ENCODE data around the gene IQCB1.
"Not testable (repeated sequence)": the region's sequence is repeated elsewhere in the genome, so short reads cannot be mapped to it uniquely, and the experiment has no call there.

Gene IQCB1

DNA sequence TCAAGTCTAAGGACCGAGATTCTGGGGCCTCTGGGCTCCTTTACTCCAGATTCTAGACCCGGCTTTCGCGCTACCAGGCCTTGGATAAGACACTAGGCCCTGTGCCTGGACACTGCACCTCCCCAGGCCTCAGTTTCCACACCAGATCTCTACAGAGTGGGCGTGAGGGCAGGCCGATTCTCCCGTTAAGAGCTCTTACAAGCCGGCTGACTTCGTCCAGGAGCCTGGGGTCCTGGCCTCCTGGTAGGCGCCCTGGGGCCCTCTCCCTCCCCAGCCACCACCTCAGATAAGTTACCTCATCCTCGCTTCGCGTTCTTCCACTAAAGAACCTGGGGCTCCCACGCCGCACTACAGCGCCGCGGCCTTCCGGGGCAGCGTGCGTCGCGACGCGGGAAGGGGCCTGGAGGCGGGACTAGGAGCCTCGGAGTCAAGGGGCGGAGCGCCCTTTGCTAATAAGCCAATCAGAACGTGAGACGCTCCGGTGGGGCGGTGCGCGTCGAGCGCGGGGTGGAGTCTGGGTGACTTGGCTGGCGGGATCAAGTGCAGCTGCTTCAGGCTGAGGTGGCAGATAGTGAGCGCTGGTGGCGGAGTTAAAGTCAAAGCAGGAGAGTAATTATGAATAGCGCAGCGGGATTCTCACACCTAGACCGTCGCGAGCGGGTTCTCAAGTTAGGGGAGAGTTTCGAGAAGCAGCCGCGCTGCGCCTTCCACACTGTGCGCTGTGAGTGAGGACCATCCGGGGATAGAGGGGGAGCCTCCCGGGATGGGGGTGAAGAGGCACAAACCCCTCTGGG, at the start of gene IQCB1, which contains the start of gene EAF2:
Gene IQCB1, minus strand, starts transcription at position 390 of the 794 bp plus-strand sequence. CDS start 6,100 bp downstream, outside the sequence.
Gene EAF2, plus strand, starts transcription at position 539 of the 794 bp plus-strand sequence. Its CDS starts 77 bp downstream, at position 616.
- TF ChIP-seq CTCF (IDR thresholded peaks at IDR 0.05; ENCODE audit: insufficient read depth, low read depth, low read length, missing control alignments) = no peak
- DNase-seq (ENCODE audit: low read depth) = peak; percentile 98
- peak within 1 kb of the TSS; percentile 86 for H3K4me3 ChIP-seq (ENCODE audit: low read length)

GRCh38 chr3:121883507-121883906, 48.6 kb upstream of the IQCB1 start:
- TF ChIP-seq CTCF (IDR thresholded peaks at IDR 0.05; ENCODE audit: insufficient read depth, low read depth, low read length, missing control alignments) = peak; percentile 56
- DNase-seq (ENCODE audit: low read depth) = peak; percentile 72
- no peak overlapping the region for H3K4me3 ChIP-seq (ENCODE audit: low read length)

GRCh38 chr3:121878411-121878810, 43.6 kb upstream of the IQCB1 start:
- no peak overlapping the region for H3K4me3 ChIP-seq (ENCODE audit: low read length)
- TF ChIP-seq CTCF (IDR thresholded peaks at IDR 0.05; ENCODE audit: insufficient read depth, low read depth, low read length, missing control alignments) = no peak
- no peak for DNase-seq (ENCODE audit: low read depth)

DNA sequence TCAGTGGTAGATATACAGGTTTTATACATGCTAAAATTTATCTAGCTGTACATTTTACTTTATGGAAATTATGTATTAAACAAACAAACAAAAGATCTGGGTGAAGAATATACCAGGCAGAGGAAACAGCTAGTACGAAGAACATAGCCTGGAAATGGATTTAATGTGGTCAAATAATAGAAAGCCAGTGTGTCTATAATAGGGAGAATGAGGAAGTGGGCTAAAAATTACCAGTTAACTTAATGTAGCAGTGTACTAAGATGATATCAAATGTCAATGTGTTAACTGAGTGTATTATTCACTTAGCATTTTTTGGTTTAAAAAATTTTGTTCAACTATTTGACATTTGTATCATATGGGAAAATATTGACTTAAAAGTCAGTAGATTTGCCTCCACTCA, 36.6 kb upstream of the IQCB1 start:
- DNase-seq (ENCODE audit: low read depth) = no peak
- no peak overlapping the region for H3K4me3 ChIP-seq (ENCODE audit: low read length)
- TF ChIP-seq CTCF (IDR thresholded peaks at IDR 0.05; ENCODE audit: insufficient read depth, low read depth, low read length, missing control alignments) = no peak

DNA sequence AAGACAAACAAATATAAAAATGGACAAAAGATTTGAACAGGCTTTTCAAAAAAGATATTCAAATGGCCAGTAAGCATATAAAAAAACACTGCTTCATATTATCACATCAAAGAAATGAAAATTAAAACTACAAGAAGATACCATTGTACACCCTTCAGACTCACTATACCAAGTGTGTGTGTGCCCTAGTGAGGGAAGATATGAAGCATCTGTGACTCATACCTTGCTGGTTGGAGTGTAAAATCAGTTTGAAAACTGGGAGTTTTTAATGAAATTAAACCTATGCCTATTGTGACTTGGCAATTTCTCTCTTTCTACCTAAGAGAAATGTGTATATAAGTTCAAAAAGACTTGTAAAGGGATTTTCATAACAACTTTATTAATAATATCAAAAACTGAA, 35.9 kb upstream of the IQCB1 start:
- DNase-seq (ENCODE audit: low read depth) = peak; percentile 27
- no peak for TF ChIP-seq CTCF (IDR thresholded peaks at IDR 0.05; ENCODE audit: insufficient read depth, low read depth, low read length, missing control alignments)

GRCh38 chr3:121869736-121870135, 34.9 kb upstream of the IQCB1 start:
- no peak for DNase-seq (ENCODE audit: low read depth)
- no peak overlapping the region for H3K4me3 ChIP-seq (ENCODE audit: low read length)
- TF ChIP-seq CTCF (IDR thresholded peaks at IDR 0.05; ENCODE audit: insufficient read depth, low read depth, low read length, missing control alignments) = no peak

More for the DNA sequence above, 35.9 kb upstream of the IQCB1 start:
- H3K4me3 ChIP-seq (ENCODE audit: low read length) = no peak overlapping the region

DNA sequence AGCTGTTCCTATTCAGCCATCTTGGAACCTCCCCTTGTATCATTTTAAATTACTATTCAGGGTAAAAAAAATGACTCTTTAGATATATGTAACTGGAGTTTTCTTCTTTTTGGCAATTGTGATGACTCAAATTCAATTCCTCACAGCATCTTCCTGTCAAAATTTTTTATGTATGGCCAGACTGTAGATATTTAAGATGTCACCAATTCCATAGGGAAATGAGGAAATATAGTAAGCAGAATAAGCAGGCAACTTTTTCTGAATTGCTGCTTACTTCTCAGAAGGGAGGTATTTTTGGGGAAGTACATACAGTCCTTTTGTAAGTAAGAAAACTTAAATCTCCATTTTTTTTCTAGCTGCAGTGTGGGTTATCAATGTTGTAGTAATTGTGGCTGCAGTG, 28.9 kb upstream of the IQCB1 start:
- no peak overlapping the region for H3K4me3 ChIP-seq (ENCODE audit: low read length)
- TF ChIP-seq CTCF (IDR thresholded peaks at IDR 0.05; ENCODE audit: insufficient read depth, low read depth, low read length, missing control alignments) = no peak
- no peak for DNase-seq (ENCODE audit: low read depth)

DNA sequence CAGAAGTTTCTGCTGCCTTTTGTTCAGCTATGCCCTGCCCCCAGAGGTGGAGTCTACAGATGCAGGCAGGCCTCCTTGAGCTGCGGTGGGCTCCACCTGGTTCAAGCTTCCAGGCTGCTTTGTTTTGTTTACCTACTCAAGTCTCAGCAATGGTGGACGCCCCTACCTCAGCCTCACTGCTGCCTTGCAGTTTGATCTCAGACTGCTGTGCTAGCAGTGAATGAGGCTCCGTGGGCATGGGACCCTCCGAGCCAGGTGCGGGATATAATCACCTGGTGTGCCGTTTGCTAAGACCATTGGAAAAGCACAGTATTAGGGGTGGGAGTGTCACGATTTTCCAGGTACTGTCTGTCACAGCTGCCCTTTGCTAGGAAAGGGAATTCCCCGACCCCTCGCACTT, 28.4 kb upstream of the IQCB1 start:
- not testable (repeated sequence) for DNase-seq (ENCODE audit: low read depth); H3K4me3 ChIP-seq (ENCODE audit: low read length)

DNA sequence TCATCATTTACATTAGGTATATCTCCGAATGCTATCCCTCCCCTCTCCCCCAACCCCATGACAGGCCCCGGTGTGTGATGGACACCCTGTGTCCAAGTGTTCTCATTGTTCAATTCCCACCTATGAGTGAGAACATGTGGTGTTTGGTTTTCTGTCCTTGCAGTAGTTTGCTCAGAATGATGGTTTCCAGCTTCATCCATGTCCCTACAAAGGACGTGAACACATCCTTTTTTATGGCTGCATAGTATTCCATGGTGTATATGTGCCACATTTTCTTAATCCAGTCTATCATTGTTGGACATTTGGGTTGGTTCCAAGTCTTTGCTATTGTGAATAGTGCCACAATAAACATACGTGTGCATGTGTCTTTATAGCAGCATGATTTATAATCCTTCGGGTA, 22.9 kb upstream of the IQCB1 start:
- not testable (repeated sequence) for H3K4me3 ChIP-seq (ENCODE audit: low read length); DNase-seq (ENCODE audit: low read depth)

Measured in epithelial cell of esophagus (primary cell).